Measurements from ENCODE around the gene RAX.

Gene RAX

GRCh38 chr18:59272891-59273758 is at the start of gene RAX:
Gene RAX (minus strand): TSS chr18:59273454. CDS start chr18:59273206, 248 bp downstream.
- H2AFZ ChIP-seq (ENCODE audit: low read depth, low read length): no peak within 1 kb of the TSS
- ATAC-seq (ENCODE audit: insufficient read depth, low read depth) (no peak), DNase-seq (no peak)
- H3K4me3 ChIP-seq (ENCODE audit: low read depth in 1 of 2, low read length in 2 of 2): no peak within 1 kb of the TSS
- H3K27ac ChIP-seq (ENCODE audit: low read length): no peak within 1 kb of the TSS
- no peaks in the 10 kb centered on the region for H4K20me1 ChIP-seq (ENCODE audit: insufficient read depth, low read length)
- H3K27me3 ChIP-seq (ENCODE audit: insufficient read depth, low read length, poor library complexity): peaks cover 12% of the 10 kb centered on the region
- no peaks in the 10 kb centered on the region for H3K79me2 ChIP-seq (ENCODE audit: insufficient read depth, low read length)
- no peak within 1 kb of the TSS for H3K9ac ChIP-seq (ENCODE audit: low read depth, low read length)
- H3K4me2 ChIP-seq (ENCODE audit: insufficient read depth, low read length): no peak within 1 kb of the TSS
- H3K36me3 ChIP-seq (ENCODE audit: insufficient read depth, low read length): no peaks in the 10 kb centered on the region
- H3K9me3 ChIP-seq (ENCODE audit: insufficient read depth, low read length, severe bottlenecking): no peaks in the 10 kb centered on the region
- TF ChIP-seq CTCF (IDR thresholded peaks at IDR 0.05; ENCODE audit: borderline replicate concordance, extremely low read depth, low read length, poor library complexity, severe bottlenecking): no peak
- TF ChIP-seq EZH2 (IDR thresholded peaks at IDR 0.05; ENCODE audit: borderline replicate concordance, low read depth, low read length, severe bottlenecking): no peak
- no peaks in the 10 kb centered on the region for H3K4me1 ChIP-seq (ENCODE audit: insufficient read depth, low read length)

GRCh38 chr18:59318460-59319050 is 45.3 kb upstream of the RAX start, which contains the start of gene CPLX4:
Gene CPLX4 (minus strand): TSS chr18:59318649. CDS start chr18:59318462, 187 bp downstream.
- H3K4me2 ChIP-seq (ENCODE audit: insufficient read depth, low read length): no peak within 1 kb of the TSS
- ATAC-seq (ENCODE audit: insufficient read depth, low read depth) (no peak), DNase-seq (no peak)
- no peak within 1 kb of the TSS for H3K4me3 ChIP-seq (ENCODE audit: low read depth in 1 of 2, low read length in 2 of 2)
- no peaks in the 10 kb centered on the region for H3K27me3 ChIP-seq (ENCODE audit: insufficient read depth, low read length, poor library complexity)
- H3K9me3 ChIP-seq (ENCODE audit: insufficient read depth, low read length, severe bottlenecking): no peaks in the 10 kb centered on the region
- no peaks in the 10 kb centered on the region for H3K36me3 ChIP-seq (ENCODE audit: insufficient read depth, low read length)
- no peaks in the 10 kb centered on the region for H3K4me1 ChIP-seq (ENCODE audit: insufficient read depth, low read length)
- H2AFZ ChIP-seq (ENCODE audit: low read depth, low read length): no peak within 1 kb of the TSS
- H4K20me1 ChIP-seq (ENCODE audit: insufficient read depth, low read length): no peaks in the 10 kb centered on the region
- no peak within 1 kb of the TSS for H3K9ac ChIP-seq (ENCODE audit: low read depth, low read length)
- TF ChIP-seq CTCF (IDR thresholded peaks at IDR 0.05; ENCODE audit: borderline replicate concordance, extremely low read depth, low read length, poor library complexity, severe bottlenecking) (no peak), EZH2 (IDR thresholded peaks at IDR 0.05; ENCODE audit: borderline replicate concordance, low read depth, low read length, severe bottlenecking) (no peak)
- no peak within 1 kb of the TSS for H3K27ac ChIP-seq (ENCODE audit: low read length)
- H3K79me2 ChIP-seq (ENCODE audit: insufficient read depth, low read length): no peaks in the 10 kb centered on the region

GRCh38 chr18:59311631-59312030 is 38.4 kb upstream of the RAX start:
- no peak overlapping the region for H2AFZ ChIP-seq (ENCODE audit: low read depth, low read length)
- no peak overlapping the region for H3K4me2 ChIP-seq (ENCODE audit: insufficient read depth, low read length)
- no peaks in the 10 kb centered on the region for H4K20me1 ChIP-seq (ENCODE audit: insufficient read depth, low read length)
- H3K36me3 ChIP-seq (ENCODE audit: insufficient read depth, low read length): no peaks in the 10 kb centered on the region
- TF ChIP-seq CTCF (IDR thresholded peaks at IDR 0.05; ENCODE audit: borderline replicate concordance, extremely low read depth, low read length, poor library complexity, severe bottlenecking) (no peak), EZH2 (IDR thresholded peaks at IDR 0.05; ENCODE audit: borderline replicate concordance, low read depth, low read length, severe bottlenecking) (no peak)
- H3K27me3 ChIP-seq (ENCODE audit: insufficient read depth, low read length, poor library complexity): peaks cover 10% of the 10 kb centered on the region
- no peaks in the 10 kb centered on the region for H3K9me3 ChIP-seq (ENCODE audit: insufficient read depth, low read length, severe bottlenecking)
- DNase-seq: no peak
- no peak for ATAC-seq (ENCODE audit: insufficient read depth, low read depth)
- no peaks in the 10 kb centered on the region for H3K4me1 ChIP-seq (ENCODE audit: insufficient read depth, low read length)
- H3K79me2 ChIP-seq (ENCODE audit: insufficient read depth, low read length): no peaks in the 10 kb centered on the region
- no peak overlapping the region for H3K27ac ChIP-seq (ENCODE audit: low read length)
- H3K9ac ChIP-seq (ENCODE audit: low read depth, low read length): no peak overlapping the region
- no peak overlapping the region for H3K4me3 ChIP-seq (ENCODE audit: low read depth in 1 of 2, low read length in 2 of 2)

Data from DND-41 (cell line).